B cell (primary cell): ENCODE measurements around the gene CDH13. TPM values are rescaled to one million over a fixed set of nuclear protein-coding genes. Genes with fewer than 3 reads are reported as not detected.

Source experiments
- ATAC-seq: fragments of 200-7000 bp; cut with Tn5 transposase; one replicate; pipeline ENCODE4 v1.10.0; 2021; ENCODE audit warnings: low read depth, mild to moderate bottlenecking, moderate number of reproducible peaks, moderate library complexity
- CTCF ChIA-PET: fragments of 350-600 bp; sonication (Branson Sonifier 250); formaldehyde crosslinking; loops from one replicate; lab custom pipeline; 2021; ENCODE audit warnings: antibody characterized with exemption, inconsistent platforms; lab: Charles Lee
- POLR2A ChIA-PET: fragments of 350-600 bp; sonication (Branson Sonifier 250); formaldehyde crosslinking; loops from one replicate; lab custom pipeline; 2021; ENCODE audit warnings: antibody characterized with exemption; lab: Charles Lee
- DNase-seq: peaks from one replicate; pipeline ENCODE4 v3.0.0; 2013
- H2AFZ ChIP-seq: 2 replicates; pipeline ENCODE4 v1.6.1; 2012; ENCODE audit warnings: mild to moderate bottlenecking, low read depth, low read length; ENCODE audit not compliant: insufficient read depth, poor library complexity, severe bottlenecking
- H3K27ac ChIP-seq, 2 donors: 1 replicate in 1 of 2; 2 replicates in 1 of 2; pipeline ENCODE4 v1.5.1; 2012 to 2013; ENCODE audit warnings: low read length in 2 of 2, mild to moderate bottlenecking in 2 of 2, moderate library complexity in 1 of 2
- H3K27me3 ChIP-seq, 4 experiments: fragments of 200-600 bp in 1 of 4; sonication (generic) in 1 of 4; replicated peaks in 1 of 4; 1 replicate in 2 of 4; 2 replicates in 2 of 4; pipeline versions ENCODE4 v1.6.1 to v1.7.0; 2013 to 2016; ENCODE audit warnings: low read length in 3 of 4, mild to moderate bottlenecking in 2 of 4, mixed read lengths in 1 of 4, moderate library complexity in 1 of 4; ENCODE audit not compliant: insufficient read depth in 4 of 4, control insufficient read depth in 3 of 4; ENCODE audit errors: control extremely low read depth in 1 of 4
- H3K36me3 ChIP-seq, 2 experiments: replicated peaks in 1 of 2; 1 replicate in 1 of 2; 2 replicates in 1 of 2; pipeline versions ENCODE4 v1.6.1 to v1.7.1; 2013; ENCODE audit warnings: low read length in 1 of 2; ENCODE audit not compliant: insufficient read depth in 2 of 2, control insufficient read depth in 1 of 2; ENCODE audit errors: control extremely low read depth in 1 of 2, extremely low read depth in 1 of 2
- H3K4me1 ChIP-seq, 2 donors: fragments of 200-600 bp in 1 of 2; sonication (generic) in 1 of 2; 1 replicate in 1 of 2; 2 replicates in 1 of 2; pipeline versions ENCODE4 v1.5.1 to v1.6.1; 2013 to 2017; ENCODE audit warnings: low read length in 2 of 2; ENCODE audit not compliant: control insufficient read depth in 2 of 2, insufficient read depth in 2 of 2
- H3K4me2 ChIP-seq: replicated peaks from 2 replicates; pipeline ENCODE3; 2012; ENCODE audit warnings: mild to moderate bottlenecking, low read depth, low read length; ENCODE audit not compliant: poor library complexity, severe bottlenecking
- H3K4me3 ChIP-seq, 5 experiments: fragments of 200-600 bp in 1 of 5; sonication (generic) in 1 of 5; 1 replicate in 3 of 5; 2 replicates in 2 of 5; pipeline versions ENCODE4 v1.5.1 to v1.7.0; 2011 to 2016; ENCODE audit warnings: low read length in 4 of 5, mild to moderate bottlenecking in 4 of 5, low read depth in 2 of 5, control low read depth in 1 of 5, moderate library complexity in 1 of 5; ENCODE audit not compliant: insufficient read depth in 1 of 5; ENCODE audit errors: control extremely low read depth in 1 of 5, extremely low read depth in 1 of 5
- H3K79me2 ChIP-seq: fragments of 200-600 bp; sonication (generic); one replicate; pipeline ENCODE4 v1.6.0; 2016; ENCODE audit warnings: low read length; ENCODE audit not compliant: control insufficient read depth, insufficient read depth
- H3K9ac ChIP-seq: fragments of 200-600 bp; sonication (generic); 2 replicates; pipeline ENCODE4 v1.6.1; 2017; ENCODE audit warnings: mild to moderate bottlenecking, low read length, moderate library complexity
- H3K9me3 ChIP-seq, 3 donors: one replicate each; pipeline versions ENCODE4 v1.6.1 to v1.7.1; 2013; ENCODE audit warnings: low read length in 2 of 3; ENCODE audit not compliant: control insufficient read depth in 2 of 3, insufficient read depth in 1 of 3; ENCODE audit errors: control extremely low read depth in 1 of 3
- H4K20me1 ChIP-seq: 2 replicates; pipeline ENCODE4 v1.6.0; 2012; ENCODE audit warnings: mild to moderate bottlenecking, low read length; ENCODE audit not compliant: insufficient read depth, control insufficient read depth, poor library complexity, severe bottlenecking
- H3K27ac Mint-ChIP-seq: one replicate; pipeline ENCODE4 v1.8.0; 2021; ENCODE audit warnings: mixed read lengths
- H3K27me3 Mint-ChIP-seq: one replicate; pipeline ENCODE4 v1.8.0; 2021; ENCODE audit warnings: mixed read lengths
- H3K4me1 Mint-ChIP-seq: one replicate; pipeline ENCODE4 v1.8.0; 2021; ENCODE audit warnings: mixed read lengths
- H3K4me3 Mint-ChIP-seq: one replicate; pipeline ENCODE4 v1.8.0; 2021; ENCODE audit warnings: mixed read lengths
- H3K9me3 Mint-ChIP-seq: one replicate; pipeline ENCODE4 v1.8.0; 2022; ENCODE audit warnings: mixed read lengths; ENCODE audit not compliant: insufficient read depth
- CTCF ChIP-seq: fragments of 200-600 bp; IDR thresholded peaks from one replicate; pipeline ENCODE4 v1.8.0; 2022; ENCODE audit warnings: antibody characterized with exemption, mild to moderate bottlenecking
- EZH2 ChIP-seq: IDR thresholded peaks from 2 replicates; pipeline ENCODE4 v1.6.1; 2012; ENCODE audit warnings: borderline replicate concordance, low read depth, mild to moderate bottlenecking, moderate library complexity, low read length; ENCODE audit not compliant: insufficient read depth, poor library complexity, severe bottlenecking
- WGBS: methylation state at CpG from one replicate; pipeline ENCODE4 v1.1.5; 2013; ENCODE audit warnings: missing lambda C conversion rate; ENCODE audit not compliant: insufficient coverage; 5-methylcytosine and 5-hydroxymethylcytosine counted together
- intact Hi-C: fragments of 100-400 bp; cut with micrococcal nuclease; formaldehyde crosslinking; loops from one replicate; pipeline ENCODE4 v1.10.0; 2022
- polyA plus RNA-seq: library from polyadenylated mRNA; depleted of rRNA; stranded (reverse); fragments of >200 nt; gene quantifications from 2 replicates; pipeline ENCODE4 v1.2.3, GENCODE V29; 2012
- total RNA-seq, 2 donors: library from RNA; stranded (reverse); fragments of 120-200 nt in 1 of 2; gene quantifications; 1 replicate in 1 of 2; 2 replicates in 1 of 2; pipeline versions ENCODE4 v1.2.3 to v1.2.4, GENCODE V29; 2013 to 2022

CDH13 gene
- total and polyA plus RNA-seq, 2 donors (not counting 1 experiment from before 2014, with no cell fraction given), result not detected

GRCh38 chr16:83705856-83706255, 1079.1 kb downstream of the CDH13 start:
- H3K4me1 Mint-ChIP-seq, result no peaks in the 10 kb centered on the region
- CTCF ChIA-PET, result no interaction called here

GRCh38 chr16:83706394-83706793, 1079.6 kb downstream of the CDH13 start:
- peaks cover 0 to 9% (median 3%) of the 10 kb centered on the region in 4 experiments for H3K27me3 ChIP-seq
- H3K9ac ChIP-seq, result no peak overlapping the region
- WGBS, result 94% methylated on average over 2 of the region's 4 CpGs
- no peaks in the 10 kb centered on the region for H4K20me1 ChIP-seq
- H3K27ac ChIP-seq, result no peak overlapping the region
- peaks cover 0 to 3% (median 0%) of the 10 kb centered on the region in 3 donors for H3K9me3 ChIP-seq
- POLR2A ChIA-PET, result no interaction called here
- Mint-ChIP-seq H3K27me3 (peaks cover 13% of the 10 kb centered on the region), H3K4me1 (no peaks in the 10 kb centered on the region), H3K4me3 (no peak overlapping the region), H3K27ac (no peak overlapping the region), H3K9me3 (no peaks in the 10 kb centered on the region)
- intact Hi-C loops, result no loop called here
- H3K36me3 ChIP-seq, result no peaks in the 10 kb centered on the region
- H3K79me2 ChIP-seq, result no peaks in the 10 kb centered on the region
- CTCF ChIA-PET, result no interaction called here
- TF ChIP-seq EZH2 (no peak), CTCF (no peak)
- no peak overlapping the region for H3K4me2 ChIP-seq
- H3K4me1 ChIP-seq, result no peaks in the 10 kb centered on the region
- no peak overlapping the region for H3K4me3 ChIP-seq
- ATAC-seq, result no peak
- no peak overlapping the region for H2AFZ ChIP-seq
- DNase-seq, result no peak

More at GRCh38 chr16:83705856-83706255, 1079.1 kb downstream of the CDH13 start:
- Histone ChIP-seq H3K9me3 (peaks cover 0 to 3% (median 0%) of the 10 kb centered on the region in 3 donors), H3K4me2 (no peak overlapping the region), H3K4me1 (no peaks in the 10 kb centered on the region), H3K27me3 (peaks cover 0 to 12% (median 3%) of the 10 kb centered on the region in 4 experiments), H3K4me3 (no peak overlapping the region), H3K36me3 (no peaks in the 10 kb centered on the region), H2AFZ (no peak overlapping the region), H3K27ac (no peak overlapping the region), H3K9ac (no peak overlapping the region), H3K79me2 (no peaks in the 10 kb centered on the region), H4K20me1 (no peaks in the 10 kb centered on the region)
- no peak overlapping the region for H3K27ac Mint-ChIP-seq
- POLR2A ChIA-PET, result no interaction called here
- DNase-seq, result no peak
- H3K4me3 Mint-ChIP-seq, result no peak overlapping the region
- H3K27me3 Mint-ChIP-seq, result peaks cover 15% of the 10 kb centered on the region
- 85% methylated on average over 4 of the region's 4 CpGs for WGBS
- TF ChIP-seq CTCF, result no peak
- no peak for TF ChIP-seq EZH2
- ATAC-seq, result no peak
- H3K9me3 Mint-ChIP-seq, result no peaks in the 10 kb centered on the region
- intact Hi-C loops, result no loop called here
